Measurements from ENCODE around the gene PRKAA1.
A peak's percentile ranks its signal among the peaks of the same experiment; 100 is the strongest.
"Not testable (repeated sequence)": the region's sequence is repeated elsewhere in the genome, so short reads cannot be mapped to it uniquely, and the experiment has no call there.

Gene PRKAA1

GRCh38 chr5:40722497-40722911, 75.7 kb downstream of the PRKAA1 start:
- H3K27ac ChIP-seq (replicated peaks; ENCODE audit: low read length); H2AFZ ChIP-seq (ENCODE audit: low read length); H3K23ac ChIP-seq (ENCODE audit: low read depth, low read length, poor library complexity); H3K27me3 ChIP-seq (ENCODE audit: control insufficient read depth in 3 of 3, insufficient read depth in 3 of 3, low read depth in 1 of 3, low read length in 3 of 3); H2BK15ac ChIP-seq (ENCODE audit: low read length); H2BK12ac ChIP-seq (ENCODE audit: low read length); H3K4me3 ChIP-seq (ENCODE audit: low read length in 2 of 2); H3K4me1 ChIP-seq (ENCODE audit: control insufficient read depth in 2 of 2, insufficient read depth in 1 of 2, low read depth in 1 of 2, low read length in 2 of 2); H2AK5ac ChIP-seq (ENCODE audit: low read depth, low read length); H4K8ac ChIP-seq (ENCODE audit: low read depth, low read length); H3K9ac ChIP-seq (ENCODE audit: low read depth, low read length, poor library complexity); H3K18ac ChIP-seq (ENCODE audit: low read length); H4K91ac ChIP-seq (ENCODE audit: low read depth, low read length, poor library complexity); H3K14ac ChIP-seq (ENCODE audit: low read length); H3K79me1 ChIP-seq (ENCODE audit: low read depth, low read length); DNase-seq (ENCODE audit: low spot score); H3K4ac ChIP-seq (ENCODE audit: low read length); H3K4me2 ChIP-seq (ENCODE audit: insufficient read depth, low read length, poor library complexity, severe bottlenecking); H2BK120ac ChIP-seq (ENCODE audit: low read depth, low read length): not testable (repeated sequence)
- H3K36me3 ChIP-seq (replicated peaks in 1 of 2; ENCODE audit: control insufficient read depth in 2 of 2, insufficient read depth in 2 of 2, low read length in 2 of 2), result peaks cover 4 to 43% of the 10 kb centered on the region in 2 donors
- H3K9me3 ChIP-seq (replicated peaks in 1 of 2; ENCODE audit: control insufficient read depth in 2 of 2, insufficient read depth in 1 of 2, low read depth in 1 of 2, low read length in 2 of 2), result peaks cover 1 to 14% of the 10 kb centered on the region in 2 donors
- WGBS, 2 donors (ENCODE audit: extremely low coverage in 2 of 2, insufficient read length in 2 of 2, insufficient replicate concordance in 1 of 2), result no CpG with 5 or more reads among the region's 37 CpGs
- peak overlapping the region; percentile 53 for H2BK5ac ChIP-seq (ENCODE audit: low read length)

DNA sequence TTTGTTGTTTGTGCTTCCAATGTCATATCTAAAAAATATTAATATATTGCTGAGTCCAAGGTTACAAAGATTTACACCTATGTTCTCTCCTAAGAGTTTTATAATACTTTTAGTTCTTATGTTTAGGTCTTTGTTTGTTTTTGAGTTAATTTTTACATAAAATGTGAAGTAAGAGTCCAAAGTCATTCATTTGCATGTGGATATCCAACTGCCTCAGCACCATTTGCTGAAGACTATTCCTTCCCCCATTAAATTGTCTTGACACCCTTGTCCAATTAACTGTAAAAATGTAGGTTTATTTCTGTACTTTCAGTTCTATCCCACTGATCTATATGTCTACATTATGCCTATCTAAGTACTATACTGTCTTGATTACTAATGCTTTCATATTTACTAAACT, 78.1 kb downstream of the PRKAA1 start:
- H3K9me3 ChIP-seq (replicated peaks in 1 of 2; ENCODE audit: control insufficient read depth in 2 of 2, insufficient read depth in 1 of 2, low read depth in 1 of 2, low read length in 2 of 2), result peaks cover 1 to 14% of the 10 kb centered on the region in 2 donors
- H3K27ac ChIP-seq (replicated peaks; ENCODE audit: low read length), result no peak overlapping the region
- no peak overlapping the region for H3K4me3 ChIP-seq (ENCODE audit: low read length in 2 of 2)
- no peak overlapping the region for H3K23ac ChIP-seq (ENCODE audit: low read depth, low read length, poor library complexity)
- no peak overlapping the region for H4K8ac ChIP-seq (ENCODE audit: low read depth, low read length)
- H3K4me1 ChIP-seq (ENCODE audit: control insufficient read depth in 2 of 2, insufficient read depth in 1 of 2, low read depth in 1 of 2, low read length in 2 of 2), result no peaks in the 10 kb centered on the region
- H2BK120ac ChIP-seq (ENCODE audit: low read depth, low read length), result no peak overlapping the region
- H3K27me3 ChIP-seq (ENCODE audit: control insufficient read depth in 3 of 3, insufficient read depth in 3 of 3, low read depth in 1 of 3, low read length in 3 of 3), result no peaks in the 10 kb centered on the region
- H2AK5ac ChIP-seq (ENCODE audit: low read depth, low read length), result no peak overlapping the region
- no peak for DNase-seq (ENCODE audit: low spot score)
- no peak overlapping the region for H2BK5ac ChIP-seq (ENCODE audit: low read length)
- H3K36me3 ChIP-seq (replicated peaks in 1 of 2; ENCODE audit: control insufficient read depth in 2 of 2, insufficient read depth in 2 of 2, low read length in 2 of 2), result peaks cover 4 to 47% of the 10 kb centered on the region in 2 donors
- H2BK12ac ChIP-seq (ENCODE audit: low read length), result no peak overlapping the region
- no peak overlapping the region for H2AFZ ChIP-seq (ENCODE audit: low read length)
- H4K91ac ChIP-seq (ENCODE audit: low read depth, low read length, poor library complexity), result no peak overlapping the region
- no peak overlapping the region for H3K14ac ChIP-seq (ENCODE audit: low read length)
- no peak overlapping the region for H3K18ac ChIP-seq (ENCODE audit: low read length)
- H3K4me2 ChIP-seq (ENCODE audit: insufficient read depth, low read length, poor library complexity, severe bottlenecking), result no peak overlapping the region
- no peak overlapping the region for H3K9ac ChIP-seq (ENCODE audit: low read depth, low read length, poor library complexity)
- H3K79me1 ChIP-seq (ENCODE audit: low read depth, low read length), result peaks cover 1% of the 10 kb centered on the region
- no peak overlapping the region for H3K4ac ChIP-seq (ENCODE audit: low read length)
- no peak overlapping the region for H2BK15ac ChIP-seq (ENCODE audit: low read length)

- H3K4me1 ChIP-seq (ENCODE audit: control insufficient read depth in 2 of 2, insufficient read depth in 1 of 2, low read depth in 1 of 2, low read length in 2 of 2), result no peaks in the 10 kb centered on the region
- H4K8ac ChIP-seq (ENCODE audit: low read depth, low read length), result no peak overlapping the region
- no peak overlapping the region for H3K23ac ChIP-seq (ENCODE audit: low read depth, low read length, poor library complexity)
- no peak overlapping the region for H2AK5ac ChIP-seq (ENCODE audit: low read depth, low read length)
- H4K91ac ChIP-seq (ENCODE audit: low read depth, low read length, poor library complexity), result no peak overlapping the region
- H3K27ac ChIP-seq (replicated peaks; ENCODE audit: low read length), result no peak overlapping the region
- H3K4me2 ChIP-seq (ENCODE audit: insufficient read depth, low read length, poor library complexity, severe bottlenecking), result no peak overlapping the region
- H3K9me3 ChIP-seq (replicated peaks in 1 of 2; ENCODE audit: control insufficient read depth in 2 of 2, insufficient read depth in 1 of 2, low read depth in 1 of 2, low read length in 2 of 2), result peaks cover 1 to 14% of the 10 kb centered on the region in 2 donors
- no peak for DNase-seq (ENCODE audit: low spot score)
- no peak overlapping the region for H3K18ac ChIP-seq (ENCODE audit: low read length)
- no peak overlapping the region for H3K14ac ChIP-seq (ENCODE audit: low read length)
- no peak overlapping the region for H3K9ac ChIP-seq (ENCODE audit: low read depth, low read length, poor library complexity)
- no peak overlapping the region for H3K4me3 ChIP-seq (ENCODE audit: low read length in 2 of 2)
- no peak overlapping the region for H2BK15ac ChIP-seq (ENCODE audit: low read length)
- H3K27me3 ChIP-seq (ENCODE audit: control insufficient read depth in 3 of 3, insufficient read depth in 3 of 3, low read depth in 1 of 3, low read length in 3 of 3), result no peaks in the 10 kb centered on the region
- no peak overlapping the region for H2BK12ac ChIP-seq (ENCODE audit: low read length)
- H2BK5ac ChIP-seq (ENCODE audit: low read length), result no peak overlapping the region
- no peak overlapping the region for H3K4ac ChIP-seq (ENCODE audit: low read length)
- H3K79me1 ChIP-seq (ENCODE audit: low read depth, low read length), result peaks cover 1% of the 10 kb centered on the region
- no peak overlapping the region for H2BK120ac ChIP-seq (ENCODE audit: low read depth, low read length)
- H2AFZ ChIP-seq (ENCODE audit: low read length), result no peak overlapping the region
- H3K36me3 ChIP-seq (replicated peaks in 1 of 2; ENCODE audit: control insufficient read depth in 2 of 2, insufficient read depth in 2 of 2, low read length in 2 of 2), result peaks cover 2 to 38% of the 10 kb centered on the region in 2 donors
Observed at GRCh38 chr5:40717281-40717680, 80.9 kb downstream of the PRKAA1 start.

- Histone ChIP-seq H3K4me2 (ENCODE audit: insufficient read depth, low read length, poor library complexity, severe bottlenecking) (no peak overlapping the region), H2BK5ac (ENCODE audit: low read length) (no peak overlapping the region), H3K27ac (replicated peaks; ENCODE audit: low read length) (no peak overlapping the region), H3K36me3 (replicated peaks in 1 of 2; ENCODE audit: control insufficient read depth in 2 of 2, insufficient read depth in 2 of 2, low read length in 2 of 2) (peaks cover 2 to 37% of the 10 kb centered on the region in 2 donors), H3K9ac (ENCODE audit: low read depth, low read length, poor library complexity) (no peak overlapping the region), H2AFZ (ENCODE audit: low read length) (no peak overlapping the region), H2BK12ac (ENCODE audit: low read length) (no peak overlapping the region), H4K8ac (ENCODE audit: low read depth, low read length) (no peak overlapping the region), H3K4ac (ENCODE audit: low read length) (no peak overlapping the region), H2AK5ac (ENCODE audit: low read depth, low read length) (no peak overlapping the region), H4K91ac (ENCODE audit: low read depth, low read length, poor library complexity) (no peak overlapping the region), H3K9me3 (replicated peaks in 1 of 2; ENCODE audit: control insufficient read depth in 2 of 2, insufficient read depth in 1 of 2, low read depth in 1 of 2, low read length in 2 of 2) (peaks cover 0 to 13% of the 10 kb centered on the region in 2 donors), H3K18ac (ENCODE audit: low read length) (no peak overlapping the region), H3K27me3 (ENCODE audit: control insufficient read depth in 3 of 3, insufficient read depth in 3 of 3, low read depth in 1 of 3, low read length in 3 of 3) (no peaks in the 10 kb centered on the region), H2BK120ac (ENCODE audit: low read depth, low read length) (no peak overlapping the region), H3K4me3 (ENCODE audit: low read length in 2 of 2) (no peak overlapping the region), H3K23ac (ENCODE audit: low read depth, low read length, poor library complexity) (no peak overlapping the region), H3K4me1 (ENCODE audit: control insufficient read depth in 2 of 2, insufficient read depth in 1 of 2, low read depth in 1 of 2, low read length in 2 of 2) (no peaks in the 10 kb centered on the region), H3K79me1 (ENCODE audit: low read depth, low read length) (peaks cover 1% of the 10 kb centered on the region), H2BK15ac (ENCODE audit: low read length) (no peak overlapping the region), H3K14ac (ENCODE audit: low read length) (no peak overlapping the region)
- no peak for DNase-seq (ENCODE audit: low spot score)
- WGBS, 2 donors (ENCODE audit: extremely low coverage in 2 of 2, insufficient read length in 2 of 2, insufficient replicate concordance in 1 of 2), result no CpG with 5 or more reads among the region's 2 CpGs
Observed at GRCh38 chr5:40716590-40716989, 81.6 kb downstream of the PRKAA1 start.

Data from neuronal stem cell (in vitro differentiated cells).